Pons (tissue), 1 donor: ENCODE results near the gene ATP13A3.
"Not testable (repeated sequence)": the region's sequence is repeated elsewhere in the genome, so short reads cannot be mapped to it uniquely, and the experiment has no call there.

Source experiments
- DNase-seq: peaks from one replicate; pipeline ENCODE4 v3.0.0-alpha.2; 2016; ENCODE audit warnings: low spot score

The ATP13A3 gene

GRCh38 chr3:194486540-194487288 lies at the start of gene ATP13A3:
Gene ATP13A3, minus strand, starts transcription at chr3:194487002. Its CDS starts 24,812 bp downstream, at chr3:194462190.
- DNase-seq: peak; percentile 91

DNA sequence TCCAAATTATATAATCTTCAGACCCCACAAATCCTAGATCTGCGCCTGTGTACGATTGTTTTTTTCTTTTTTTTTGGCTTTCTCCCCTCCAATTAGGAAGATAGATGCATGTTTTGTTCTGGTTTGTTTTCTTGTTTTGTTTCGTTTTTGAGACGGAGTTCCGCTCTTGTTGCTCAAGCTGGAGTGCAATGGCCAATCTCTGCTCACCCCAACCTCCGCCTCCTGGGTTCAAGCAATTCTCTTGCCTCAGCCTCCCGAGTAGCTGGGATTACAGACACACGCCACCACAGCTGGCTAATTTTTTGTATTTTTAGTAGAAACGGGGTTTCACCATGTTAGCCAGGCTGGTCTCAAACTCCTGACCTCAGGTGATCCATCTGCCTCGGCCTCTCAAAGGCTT lies 48.4 kb upstream of the ATP13A3 start:
- DNase-seq: not testable (repeated sequence)

GRCh38 chr3:194534243-194534642 lies 47.4 kb upstream of the ATP13A3 start:
- DNase-seq: no peak

- no peak for DNase-seq
Observed at GRCh38 chr3:194532591-194532990, 45.8 kb upstream of the ATP13A3 start.

- DNase-seq: no peak
Observed at GRCh38 chr3:194527726-194528125, 40.9 kb upstream of the ATP13A3 start.

GRCh38 chr3:194526164-194526563 lies 39.4 kb upstream of the ATP13A3 start:
- no peak for DNase-seq

DNA sequence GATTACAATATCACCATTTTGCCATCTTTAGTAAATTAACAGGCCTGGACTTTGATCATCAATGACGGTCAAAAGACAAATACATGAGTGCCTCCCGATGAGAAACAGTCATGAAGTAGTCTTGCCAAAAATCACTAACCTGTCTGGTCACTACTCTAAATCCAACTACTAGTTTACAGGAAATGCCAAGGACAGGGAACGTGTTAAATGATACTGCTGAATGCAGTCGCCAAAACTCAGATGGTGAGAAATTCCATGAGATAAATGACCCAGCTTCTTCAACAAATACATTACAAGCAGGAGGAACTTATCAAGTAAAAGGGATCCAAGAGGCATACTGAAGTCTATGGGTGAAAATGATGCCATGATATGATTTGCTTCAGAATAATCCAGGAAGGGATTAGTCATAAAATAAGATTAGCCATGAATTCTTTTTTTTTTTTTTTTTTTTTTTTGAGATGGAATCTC lies 35.8 kb upstream of the ATP13A3 start:
- DNase-seq: no peak

- DNase-seq: no peak
Observed at GRCh38 chr3:194521510-194522260, 34.9 kb upstream of the ATP13A3 start.

DNA sequence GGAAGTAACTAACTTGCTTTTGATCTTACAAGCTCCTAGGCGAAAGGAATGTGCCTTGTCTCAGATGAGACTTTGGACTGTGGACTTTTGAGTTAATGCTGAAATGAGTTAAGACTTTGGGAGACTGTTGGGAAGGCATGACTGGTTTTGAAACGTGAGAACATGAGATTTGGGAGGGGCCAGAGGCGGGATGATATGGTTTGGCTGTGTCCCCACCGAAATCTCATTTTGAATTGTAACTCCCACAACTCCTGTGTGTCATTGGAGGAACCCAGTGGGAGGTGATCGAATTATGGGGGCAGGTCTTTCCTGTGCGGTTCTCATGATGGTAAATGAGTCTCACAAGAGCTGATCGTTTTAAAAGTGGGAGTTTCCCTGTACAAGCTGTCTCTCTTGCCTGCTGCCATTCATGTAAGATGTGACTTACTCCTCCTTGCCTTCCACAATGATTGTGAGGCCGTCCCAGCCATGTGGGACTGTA lies 33.9 kb upstream of the ATP13A3 start:
- not testable (repeated sequence) for DNase-seq

DNA sequence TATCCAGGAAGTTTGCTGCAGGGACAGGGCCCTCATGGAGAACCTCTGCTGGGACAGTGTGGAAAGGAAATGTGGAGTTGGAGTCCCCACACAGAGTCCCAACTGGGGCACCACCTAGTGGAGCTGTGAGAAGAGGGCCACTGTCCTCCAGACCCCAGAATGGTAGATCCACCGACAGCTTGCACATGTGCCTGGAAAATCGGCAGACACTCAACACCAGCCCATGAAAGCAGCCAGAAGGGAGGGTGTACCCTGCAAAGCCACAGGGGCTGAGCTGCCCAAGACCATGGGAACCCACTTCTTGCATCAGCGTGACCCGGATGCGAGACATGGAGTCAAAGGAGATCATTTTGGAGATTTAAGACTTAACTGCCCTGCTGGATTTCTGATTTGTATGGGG lies 33.4 kb upstream of the ATP13A3 start:
- DNase-seq: not testable (repeated sequence)

DNA sequence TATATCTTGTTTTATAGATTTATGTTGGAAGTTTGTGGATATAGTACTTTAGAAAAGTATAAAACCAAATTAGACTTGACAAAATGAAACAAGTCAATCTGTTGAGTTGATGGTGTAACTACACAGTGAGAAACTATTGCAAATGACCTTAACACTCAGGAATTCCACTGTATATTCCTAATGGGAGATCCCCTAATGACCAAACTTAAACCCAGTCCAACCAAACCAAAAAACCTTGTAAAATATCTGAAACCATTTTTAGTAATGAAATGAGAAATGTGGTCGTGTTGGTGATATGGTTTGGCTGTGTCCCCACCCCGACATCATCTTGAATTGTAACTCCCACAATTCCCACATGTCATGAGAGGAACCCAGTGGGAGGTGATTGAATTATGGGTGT lies 31.9 kb upstream of the ATP13A3 start:
- DNase-seq: no peak

DNA sequence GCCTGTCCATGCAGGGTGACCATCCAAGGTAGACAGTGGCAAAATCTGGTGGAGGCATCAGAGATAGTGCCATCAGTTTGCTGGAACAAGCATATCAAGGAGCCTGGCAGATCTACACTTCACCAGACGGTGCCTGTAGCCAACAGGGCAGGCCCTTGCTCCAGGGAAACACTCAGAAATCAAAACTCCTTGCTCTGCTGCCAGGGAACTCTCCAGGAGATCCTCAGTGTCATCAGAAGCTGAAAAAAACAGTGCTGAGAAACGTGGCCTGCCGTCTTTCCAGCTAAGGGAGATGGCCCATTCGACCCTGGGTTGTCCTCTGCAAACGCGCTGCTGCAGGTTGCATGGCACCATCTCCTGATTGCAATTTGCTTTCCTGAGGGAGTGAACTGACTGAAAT lies 30.5 kb upstream of the ATP13A3 start:
- no peak for DNase-seq

GRCh38 chr3:194514626-194515025 lies 27.8 kb upstream of the ATP13A3 start:
- DNase-seq: no peak

DNA sequence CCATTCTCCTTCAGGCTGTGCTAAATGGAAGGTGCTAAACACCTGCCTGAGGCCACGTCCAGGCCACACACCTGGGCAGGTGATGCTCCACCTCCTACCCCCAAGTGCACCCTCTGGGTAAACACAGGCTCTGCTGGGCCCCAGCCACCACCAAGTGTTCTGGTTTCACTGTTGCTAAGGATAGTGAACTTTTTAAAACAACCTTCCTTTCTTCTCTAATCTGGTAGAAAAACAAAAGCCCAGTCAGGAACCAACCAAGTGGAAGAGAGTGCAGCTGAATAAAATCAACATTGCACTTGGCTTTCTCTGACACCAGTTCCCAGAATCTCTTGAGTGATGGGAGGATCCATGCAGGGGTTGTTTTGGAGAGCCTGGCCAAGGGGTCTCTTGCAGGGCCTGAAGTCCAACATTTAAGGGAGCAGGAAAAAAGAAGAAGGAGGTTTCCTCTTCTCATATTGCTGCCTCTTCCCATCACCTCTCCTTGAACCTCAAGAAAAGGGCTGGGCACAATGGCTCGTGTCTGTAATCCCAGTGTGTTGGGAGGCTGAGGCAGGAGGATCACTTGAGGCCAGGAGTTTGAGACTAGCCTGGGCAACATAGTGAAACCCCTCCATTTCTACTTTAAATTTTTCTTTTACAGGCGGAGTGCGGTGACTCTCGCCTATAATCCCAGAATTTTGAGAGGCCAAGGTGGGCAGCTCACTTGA lies 26.2 kb upstream of the ATP13A3 start:
- DNase-seq: no peak

- no peak for DNase-seq
Observed at GRCh38 chr3:194508491-194509453, 22.0 kb upstream of the ATP13A3 start.

- no peak for DNase-seq
Observed at GRCh38 chr3:194507571-194507970, 20.8 kb upstream of the ATP13A3 start.

DNA sequence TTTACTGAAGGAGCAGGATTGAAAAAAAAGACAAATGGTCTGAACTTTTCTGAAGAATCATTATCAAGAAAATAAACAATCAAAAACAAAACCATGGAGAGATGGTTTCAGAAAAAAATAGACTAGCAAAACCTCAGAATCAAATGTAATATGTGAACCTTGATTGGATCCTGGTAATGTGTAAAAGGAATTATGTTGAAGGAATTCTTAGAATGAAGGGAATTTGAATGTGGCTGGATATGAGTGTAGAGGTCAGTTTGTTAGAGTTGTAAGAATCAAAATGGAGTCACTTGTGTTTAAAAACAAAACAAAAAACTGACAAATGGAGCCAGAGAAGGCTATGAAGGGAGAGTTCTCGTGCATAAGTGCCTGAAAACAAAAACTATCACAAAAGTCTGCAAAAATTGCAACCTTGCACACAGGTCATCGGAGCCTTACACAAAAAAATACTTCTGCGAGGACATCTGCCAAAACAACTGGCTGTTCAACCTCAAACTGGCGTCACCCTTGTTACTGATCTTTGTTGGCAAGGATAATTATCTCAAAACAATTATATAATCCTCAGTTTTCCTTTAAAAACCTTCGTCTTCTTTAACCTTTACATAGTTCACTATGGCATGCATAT lies 19.1 kb upstream of the ATP13A3 start:
- DNase-seq: no peak

DNA sequence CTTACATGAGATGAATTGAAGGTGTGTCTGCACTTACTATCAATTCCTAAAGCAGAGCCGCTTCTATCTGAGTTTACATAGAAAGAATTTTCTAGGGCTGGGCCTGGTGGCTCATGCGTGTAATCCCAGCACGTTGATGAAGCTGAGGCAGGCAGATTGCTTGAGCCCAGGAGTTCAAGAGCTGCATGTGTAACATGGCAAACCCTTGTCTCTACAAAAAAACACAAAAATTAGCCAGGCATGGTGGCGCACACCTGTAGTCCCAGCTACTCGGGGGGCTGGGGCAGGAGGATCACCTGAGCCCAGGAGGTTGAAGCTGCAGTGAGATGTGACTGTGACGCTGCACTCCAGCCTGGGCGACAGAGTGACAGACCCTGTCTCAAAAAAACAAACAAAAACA lies 18.1 kb upstream of the ATP13A3 start:
- no peak for DNase-seq

- no peak for DNase-seq
Observed at GRCh38 chr3:194504146-194504545, 17.3 kb upstream of the ATP13A3 start.

GRCh38 chr3:194503081-194503531 lies 16.3 kb upstream of the ATP13A3 start:
- no peak for DNase-seq

DNA sequence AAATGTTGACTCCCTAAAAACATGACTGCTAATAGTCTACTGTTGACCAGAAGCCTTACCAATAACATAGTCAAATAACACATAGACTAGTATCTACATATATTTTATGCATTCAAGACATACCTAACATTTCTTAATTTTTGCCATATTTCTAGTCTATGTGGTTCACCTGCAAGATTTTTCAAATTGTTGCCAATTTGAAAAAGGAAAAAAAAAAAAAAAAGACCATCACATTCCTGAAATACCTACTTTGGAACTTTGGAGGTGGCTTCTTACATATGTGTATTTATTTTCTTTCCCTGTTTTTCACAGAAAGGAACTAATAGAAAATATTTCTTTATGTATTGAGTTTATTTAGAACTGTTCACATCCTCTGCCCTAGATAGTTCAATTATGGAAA lies 13.4 kb upstream of the ATP13A3 start:
- no peak for DNase-seq
